ENCODE measurements around the gene LARGE1. TPM values are rescaled to one million over a fixed set of nuclear protein-coding genes. Genes with fewer than 3 reads are reported as not detected.

The LARGE1 gene
- total RNA-seq, 1 donor from 2014 or later = 2.4 TPM

- DNase-seq (ENCODE audit: low read depth in 2 of 2) = peak; percentile 3 to 4
These were observed 96.7 kb downstream of the LARGE1 start for GRCh38 chr22:33823552-33823951.

GRCh38 chr22:33821290-33821689 lies 99.0 kb downstream of the LARGE1 start:
- no peak for DNase-seq (ENCODE audit: low read depth in 2 of 2)

GRCh38 chr22:33819743-33820142 lies 100.5 kb downstream of the LARGE1 start:
- DNase-seq (ENCODE audit: low read depth in 2 of 2) = no peak

- no peak for DNase-seq (ENCODE audit: low read depth in 2 of 2)
These were observed 102.7 kb downstream of the LARGE1 start for GRCh38 chr22:33817512-33818127.

- no peak for DNase-seq (ENCODE audit: low read depth in 2 of 2)
These were observed 107.8 kb downstream of the LARGE1 start for GRCh38 chr22:33812360-33812977.

- DNase-seq (ENCODE audit: low read depth in 2 of 2) = no peak
These were observed 108.6 kb downstream of the LARGE1 start for GRCh38 chr22:33811686-33812085.

GRCh38 chr22:33811208-33811607 lies 109.1 kb downstream of the LARGE1 start:
- no peak for DNase-seq (ENCODE audit: low read depth in 2 of 2)

GRCh38 chr22:33807470-33807869 lies 112.8 kb downstream of the LARGE1 start:
- DNase-seq (ENCODE audit: low read depth in 2 of 2) = no peak

- no peak for DNase-seq (ENCODE audit: low read depth in 2 of 2)
These were observed 114.1 kb downstream of the LARGE1 start for GRCh38 chr22:33806191-33806590.

- DNase-seq (ENCODE audit: low read depth in 2 of 2) = no peak
These were observed 116.6 kb downstream of the LARGE1 start for GRCh38 chr22:33803371-33804282.

GRCh38 chr22:33798401-33798800 lies 121.9 kb downstream of the LARGE1 start:
- no peak for DNase-seq (ENCODE audit: low read depth in 2 of 2)

GRCh38 chr22:33796494-33796893 lies 123.8 kb downstream of the LARGE1 start:
- DNase-seq (ENCODE audit: low read depth in 2 of 2) = no peak

- no peak for DNase-seq (ENCODE audit: low read depth in 2 of 2)
These were observed 126.8 kb downstream of the LARGE1 start for GRCh38 chr22:33793475-33793874.

- no peak for DNase-seq (ENCODE audit: low read depth in 2 of 2)
These were observed 127.4 kb downstream of the LARGE1 start for GRCh38 chr22:33792832-33793231.

- DNase-seq (ENCODE audit: low read depth in 2 of 2) = no peak
These were observed 130.5 kb downstream of the LARGE1 start for GRCh38 chr22:33789690-33790253.

GRCh38 chr22:33788927-33789326 lies 131.3 kb downstream of the LARGE1 start:
- no peak for DNase-seq (ENCODE audit: low read depth in 2 of 2)

- DNase-seq (ENCODE audit: low read depth in 2 of 2) = no peak
These were observed 132.4 kb downstream of the LARGE1 start for GRCh38 chr22:33787645-33788456.

GRCh38 chr22:33786149-33786548 lies 134.1 kb downstream of the LARGE1 start:
- DNase-seq (ENCODE audit: low read depth in 2 of 2) = no peak

- no peak for DNase-seq (ENCODE audit: low read depth in 2 of 2)
These were observed 134.8 kb downstream of the LARGE1 start for GRCh38 chr22:33785283-33785968.

- DNase-seq (ENCODE audit: low read depth in 2 of 2) = no peak
These were observed 138.9 kb downstream of the LARGE1 start for GRCh38 chr22:33781411-33781810.
